GM13976 (cell line): Measurements from ENCODE around the gene MCOLN2.

Source experiments
- DNase-seq: peaks from one replicate; pipeline ENCODE4 v3.0.0; 2012; ENCODE audit warnings: low spot score
- CTCF ChIP-seq: IDR thresholded peaks from 2 replicates; pipeline ENCODE4 v1.5.1; 2012; ENCODE audit warnings: borderline replicate concordance, mild to moderate bottlenecking; ENCODE audit not compliant: insufficient read depth; ENCODE audit errors: extremely low read depth, missing control alignments, control extremely low read depth
- in situ Hi-C: fragments of 300-500 bp; cut with MboI; formaldehyde crosslinking; loops from one replicate; pipeline ENCODE4 v1.12.0; 2022; ENCODE audit warnings: low sequenced_read_pairs, mixed read lengths, inconsistent platforms; ENCODE audit not compliant: unreplicated experiment

Gene MCOLN2

GRCh38 chr1:84876353-84876752 lies 120.6 kb downstream of the MCOLN2 start:
- no peak for TF ChIP-seq CTCF
- DNase-seq = no peak
- in situ Hi-C loops = no loop called here
